ENCODE data around the gene ZNF19. TPM values are rescaled to one million over a fixed set of nuclear protein-coding genes. Genes with fewer than 3 reads are reported as not detected.

ZNF19 gene
- total RNA-seq, 1 experiment from 2014 or later = 2.6 TPM

DNA sequence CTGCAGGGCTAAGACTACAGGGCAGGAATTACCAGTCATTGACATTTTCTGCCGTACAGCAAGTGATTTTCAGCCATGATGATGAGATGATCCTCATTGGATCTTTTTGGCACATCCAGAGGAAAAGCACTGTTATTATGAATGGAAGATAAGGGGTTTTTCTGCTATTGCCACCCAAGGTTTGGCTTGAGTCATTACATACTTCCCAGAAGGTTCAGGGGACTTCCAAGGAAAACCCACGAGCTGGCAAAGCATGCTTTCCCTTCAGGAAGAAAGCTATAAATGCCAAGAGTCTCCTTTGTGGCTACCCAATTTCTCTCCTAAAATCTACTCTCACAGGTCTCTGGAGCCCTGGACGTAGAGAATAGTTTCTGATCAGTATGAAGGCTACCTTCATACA, 43.2 kb upstream of the ZNF19 start:
- no TSS peak for BruUV-seq (replicated peaks)
- H3K9me3 ChIP-seq (ENCODE audit: low read depth, low read length, poor library complexity, severe bottlenecking) = no peaks in the 10 kb centered on the region
- H3K36me3 ChIP-seq (ENCODE audit: insufficient read depth, low read length, poor library complexity, severe bottlenecking) = no peaks in the 10 kb centered on the region
- intact Hi-C loops (cut with micrococcal nuclease; ENCODE audit: unreplicated experiment) = no loop called here
- no peak for TF ChIP-seq EZH2 (IDR thresholded peaks at IDR 0.05; ENCODE audit: borderline replicate concordance, low read depth, low read length, poor library complexity, severe bottlenecking)
- TF ChIP-seq, protein P1, sequence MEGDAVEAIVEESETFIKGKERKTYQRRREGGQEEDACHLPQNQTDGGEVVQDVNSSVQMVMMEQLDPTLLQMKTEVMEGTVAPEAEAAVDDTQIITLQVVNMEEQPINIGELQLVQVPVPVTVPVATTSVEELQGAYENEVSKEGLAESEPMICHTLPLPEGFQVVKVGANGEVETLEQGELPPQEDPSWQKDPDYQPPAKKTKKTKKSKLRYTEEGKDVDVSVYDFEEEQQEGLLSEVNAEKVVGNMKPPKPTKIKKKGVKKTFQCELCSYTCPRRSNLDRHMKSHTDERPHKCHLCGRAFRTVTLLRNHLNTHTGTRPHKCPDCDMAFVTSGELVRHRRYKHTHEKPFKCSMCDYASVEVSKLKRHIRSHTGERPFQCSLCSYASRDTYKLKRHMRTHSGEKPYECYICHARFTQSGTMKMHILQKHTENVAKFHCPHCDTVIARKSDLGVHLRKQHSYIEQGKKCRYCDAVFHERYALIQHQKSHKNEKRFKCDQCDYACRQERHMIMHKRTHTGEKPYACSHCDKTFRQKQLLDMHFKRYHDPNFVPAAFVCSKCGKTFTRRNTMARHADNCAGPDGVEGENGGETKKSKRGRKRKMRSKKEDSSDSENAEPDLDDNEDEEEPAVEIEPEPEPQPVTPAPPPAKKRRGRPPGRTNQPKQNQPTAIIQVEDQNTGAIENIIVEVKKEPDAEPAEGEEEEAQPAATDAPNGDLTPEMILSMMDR (conservative IDR thresholded peaks at IDR 0.05; ENCODE audit: low read depth, low read length) = no peak
- peaks cover 9% of the 10 kb centered on the region for H3K27me3 ChIP-seq (replicated peaks; ENCODE audit: insufficient read depth, low read depth, low read length, poor library complexity)
- H3K27ac ChIP-seq (ENCODE audit: low read depth, low read length, poor library complexity, severe bottlenecking) = no peak overlapping the region
- POLR2A ChIA-PET (ENCODE audit: low non-redundant PET) = no interaction called here
- CTCF ChIA-PET = no interaction called here
- no peak for DNase-seq (ENCODE audit: low spot score)
- no peaks in the 10 kb centered on the region for H3K4me1 ChIP-seq (ENCODE audit: insufficient read depth, low read length, poor library complexity, severe bottlenecking)
- H3K4me3 ChIP-seq (ENCODE audit: low read depth, low read length, poor library complexity, severe bottlenecking) = no peak overlapping the region

DNA sequence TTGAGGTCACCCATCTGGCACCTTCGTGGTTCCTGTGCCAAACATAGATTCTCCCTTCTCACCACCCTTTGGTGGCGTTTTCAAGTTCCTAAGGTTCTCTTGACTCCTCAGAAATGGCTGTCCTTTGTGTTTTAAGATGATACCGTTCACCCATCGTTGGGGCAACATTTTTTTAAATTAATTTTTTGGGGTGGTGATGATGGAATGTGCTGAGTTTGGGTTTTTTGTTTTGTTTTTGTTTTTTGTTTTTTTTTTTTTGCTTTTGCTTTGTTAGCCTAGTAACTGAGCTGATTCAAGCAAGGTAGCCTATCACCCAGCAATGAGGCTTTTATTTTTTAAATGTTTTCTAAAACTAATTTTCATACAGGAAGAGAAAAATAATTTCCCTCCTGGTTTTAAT, 39.7 kb upstream of the ZNF19 start:
- H3K4me1 ChIP-seq (ENCODE audit: insufficient read depth, low read length, poor library complexity, severe bottlenecking) = no peaks in the 10 kb centered on the region
- intact Hi-C loops (cut with micrococcal nuclease; ENCODE audit: unreplicated experiment) = no loop called here
- H3K4me3 ChIP-seq (ENCODE audit: low read depth, low read length, poor library complexity, severe bottlenecking) = no peak overlapping the region
- CTCF ChIA-PET = interaction anchor here (0.7 kb wide), 1 partner anchor 116 kb away, joined by 3 read pairs; no protein-coding TSS in a partner anchor
- no peaks in the 10 kb centered on the region for H3K36me3 ChIP-seq (ENCODE audit: insufficient read depth, low read length, poor library complexity, severe bottlenecking)
- no peak overlapping the region for H3K27ac ChIP-seq (ENCODE audit: low read depth, low read length, poor library complexity, severe bottlenecking)
- DNase-seq (ENCODE audit: low spot score) = no peak
- BruUV-seq (replicated peaks) = no TSS peak
- POLR2A ChIA-PET (ENCODE audit: low non-redundant PET) = no interaction called here
- H3K27me3 ChIP-seq (replicated peaks; ENCODE audit: insufficient read depth, low read depth, low read length, poor library complexity) = peaks cover 44% of the 10 kb centered on the region
- no peak for TF ChIP-seq EZH2 (IDR thresholded peaks at IDR 0.05; ENCODE audit: borderline replicate concordance, low read depth, low read length, poor library complexity, severe bottlenecking)
- TF ChIP-seq, protein P1 (conservative IDR thresholded peaks at IDR 0.05; ENCODE audit: low read depth, low read length) = no peak
- H3K9me3 ChIP-seq (ENCODE audit: low read depth, low read length, poor library complexity, severe bottlenecking) = no peaks in the 10 kb centered on the region

DNA sequence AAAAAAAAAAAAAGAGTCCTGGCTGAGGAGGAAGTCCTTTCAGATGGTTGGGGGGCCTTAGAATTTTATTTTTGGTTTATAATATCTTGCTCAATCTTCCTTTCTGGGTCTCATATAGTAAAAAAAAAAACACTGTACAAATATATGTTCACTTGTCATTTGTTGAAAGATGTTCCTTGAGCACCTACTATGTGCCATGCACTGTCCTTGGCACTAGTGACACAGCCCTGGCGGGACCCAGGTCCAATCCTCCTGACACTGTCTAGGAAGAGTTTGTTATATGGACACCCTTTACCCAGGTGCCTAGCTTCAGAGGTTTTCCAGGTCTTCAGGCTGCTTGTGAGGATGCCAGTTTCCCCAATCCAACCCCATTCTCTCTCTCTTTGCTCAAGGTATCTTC, 39.1 kb upstream of the ZNF19 start:
- Histone ChIP-seq H3K27me3 (replicated peaks; ENCODE audit: insufficient read depth, low read depth, low read length, poor library complexity) (peaks cover 50% of the 10 kb centered on the region), H3K36me3 (ENCODE audit: insufficient read depth, low read length, poor library complexity, severe bottlenecking) (no peaks in the 10 kb centered on the region), H3K27ac (ENCODE audit: low read depth, low read length, poor library complexity, severe bottlenecking) (no peak overlapping the region), H3K4me1 (ENCODE audit: insufficient read depth, low read length, poor library complexity, severe bottlenecking) (no peaks in the 10 kb centered on the region), H3K4me3 (ENCODE audit: low read depth, low read length, poor library complexity, severe bottlenecking) (no peak overlapping the region), H3K9me3 (ENCODE audit: low read depth, low read length, poor library complexity, severe bottlenecking) (no peaks in the 10 kb centered on the region)
- DNase-seq (ENCODE audit: low spot score) = no peak
- intact Hi-C loops (cut with micrococcal nuclease; ENCODE audit: unreplicated experiment) = no loop called here
- TF ChIP-seq, protein P1 (conservative IDR thresholded peaks at IDR 0.05; ENCODE audit: low read depth, low read length) = no peak
- TF ChIP-seq EZH2 (IDR thresholded peaks at IDR 0.05; ENCODE audit: borderline replicate concordance, low read depth, low read length, poor library complexity, severe bottlenecking) = no peak
- no TSS peak for BruUV-seq (replicated peaks)
- CTCF ChIA-PET = no interaction called here
- POLR2A ChIA-PET (ENCODE audit: low non-redundant PET) = no interaction called here
